ENCODE data around the gene TRANK1.

The TRANK1 gene

GRCh38 chr3:36877930-36878685, 66.7 kb downstream of the TRANK1 start:
- ATAC-seq, result no peak
- TF ChIP-seq ESRRG (CRISPR knock-in tag; IDR thresholded peaks at IDR 0.05) (no peak), CSRNP3 (CRISPR knock-in tag; IDR thresholded peaks at IDR 0.05) (no peak), ZFP3 (CRISPR knock-in tag; IDR thresholded peaks at IDR 0.05) (no peak), ZC3H10 (CRISPR knock-in tag; IDR thresholded peaks at IDR 0.05) (no peak), CREB5 (CRISPR knock-in tag; IDR thresholded peaks at IDR 0.05; ENCODE audit: low read depth) (no peak), POU6F1 (CRISPR knock-in tag; IDR thresholded peaks at IDR 0.05; ENCODE audit: borderline replicate concordance, low read depth) (no peak), TSHZ2 (CRISPR knock-in tag; IDR thresholded peaks at IDR 0.05) (no peak), OSR1 (CRISPR knock-in tag; IDR thresholded peaks at IDR 0.05) (no peak), ZFP30 (CRISPR knock-in tag; IDR thresholded peaks at IDR 0.05) (no peak), ARNTL (CRISPR knock-in tag; IDR thresholded peaks at IDR 0.05; ENCODE audit: borderline replicate concordance, low read depth) (no peak), PPARA (CRISPR knock-in tag; IDR thresholded peaks at IDR 0.05; ENCODE audit: borderline replicate concordance) (no peak), ZNF565 (CRISPR knock-in tag; conservative IDR thresholded peaks at IDR 0.05; ENCODE audit: low read depth) (no peak), SNAI2 (CRISPR knock-in tag; IDR thresholded peaks at IDR 0.05) (no peak), PATZ1 (CRISPR knock-in tag; IDR thresholded peaks at IDR 0.05; ENCODE audit: borderline replicate concordance) (no peak), GLIS3 (CRISPR knock-in tag; IDR thresholded peaks at IDR 0.05) (no peak), CSDC2 (CRISPR knock-in tag; IDR thresholded peaks at IDR 0.05) (no peak), TOX (CRISPR knock-in tag; IDR thresholded peaks at IDR 0.05; ENCODE audit: borderline replicate concordance) (no peak), ZNF70 (CRISPR knock-in tag; IDR thresholded peaks at IDR 0.05) (no peak), ZNF8 (CRISPR knock-in tag; IDR thresholded peaks at IDR 0.05) (no peak), BACH2 (CRISPR knock-in tag; IDR thresholded peaks at IDR 0.05; ENCODE audit: borderline replicate concordance) (no peak)

- ATAC-seq, result no peak
- TF ChIP-seq GLIS3 (CRISPR knock-in tag; IDR thresholded peaks at IDR 0.05) (no peak), ZNF70 (CRISPR knock-in tag; IDR thresholded peaks at IDR 0.05) (no peak), ESRRG (CRISPR knock-in tag; IDR thresholded peaks at IDR 0.05) (no peak), PATZ1 (CRISPR knock-in tag; IDR thresholded peaks at IDR 0.05; ENCODE audit: borderline replicate concordance) (no peak), CSDC2 (CRISPR knock-in tag; IDR thresholded peaks at IDR 0.05) (no peak), RARB (CRISPR knock-in tag; IDR thresholded peaks at IDR 0.05) (no peak), CREB5 (CRISPR knock-in tag; IDR thresholded peaks at IDR 0.05; ENCODE audit: low read depth) (no peak), TOX (CRISPR knock-in tag; IDR thresholded peaks at IDR 0.05; ENCODE audit: borderline replicate concordance) (no peak), ISL1 (CRISPR knock-in tag; IDR thresholded peaks at IDR 0.05) (no peak), ARNTL (CRISPR knock-in tag; IDR thresholded peaks at IDR 0.05; ENCODE audit: borderline replicate concordance, low read depth) (no peak), TSHZ2 (CRISPR knock-in tag; IDR thresholded peaks at IDR 0.05) (no peak), ZNF8 (CRISPR knock-in tag; IDR thresholded peaks at IDR 0.05) (no peak)
These were observed 68.5 kb downstream of the TRANK1 start for GRCh38 chr3:36876181-36876936.

All from SK-N-SH treated with all-trans-retinoic acid at 6 μM for 48 hours (cell line).